Activated naive CD4-positive, alpha-beta T cell treated with anti-CD3 and anti-CD28 coated beads, Interleukin-2, amount 50 U/mL, for 72 hours (primary cell): ENCODE data around the gene SLC12A5. TPM values are rescaled to one million over a fixed set of nuclear protein-coding genes. Genes with fewer than 3 reads are reported as not detected.
"Not testable (repeated sequence)": the region's sequence is repeated elsewhere in the genome, so short reads cannot be mapped to it uniquely, and the experiment has no call there.

Experiments
- ATAC-seq, 2 donors: fragments of 150-1000 bp; cut with Tn5 transposase; 2 replicates each; pipeline ENCODE4 v1.10.0; 2021; ENCODE audit warnings: mild to moderate bottlenecking in 2 of 2, moderate library complexity in 2 of 2
- DNase-seq, 2 donors: peaks; one replicate each; pipeline ENCODE4 v3.0.0; 2021 to 2022; ENCODE audit warnings: low spot score in 2 of 2
- H3K27ac Mint-ChIP-seq, 2 donors: one replicate each; pipeline ENCODE4 v1.8.0; 2022; ENCODE audit warnings: mild to moderate bottlenecking in 2 of 2, mixed read lengths in 2 of 2
- H3K36me3 Mint-ChIP-seq, 2 donors: one replicate each; pipeline ENCODE4 v1.8.0; 2022; ENCODE audit warnings: mixed read lengths in 2 of 2
- H3K9me3 Mint-ChIP-seq, 2 donors: one replicate each; pipeline ENCODE4 v1.8.0; 2022; ENCODE audit warnings: mixed read lengths in 2 of 2
- total RNA-seq, 2 donors: library from RNA; stranded (reverse); gene quantifications; one replicate each; pipeline ENCODE4 v1.2.3, GENCODE V29; 2022

SLC12A5 gene
- total RNA-seq, 2 donors from 2014 or later = 0.34 to 0.66 TPM

DNA sequence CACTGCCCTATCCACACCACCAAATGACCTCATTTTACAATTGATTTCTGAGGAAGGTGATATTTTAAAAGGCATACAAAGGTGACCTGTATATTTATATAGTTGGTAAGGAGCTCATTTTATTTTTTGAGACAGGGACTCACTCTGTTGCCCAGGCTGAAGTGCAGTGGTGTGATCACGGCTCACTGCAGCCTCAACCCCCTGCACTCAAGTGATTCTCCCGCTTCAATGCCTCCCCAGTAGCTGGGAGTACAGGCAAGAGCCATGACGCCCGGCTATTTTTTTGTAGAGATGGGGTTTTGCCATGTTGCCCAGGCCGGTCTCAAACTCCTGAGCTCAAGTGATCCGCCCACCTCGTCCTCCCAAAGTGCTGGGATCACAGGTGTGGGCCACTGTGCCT, 47.8 kb downstream of the SLC12A5 start:
- Mint-ChIP-seq H3K9me3 (no peaks in the 10 kb centered on the region), H3K27ac (no peak overlapping the region), H3K36me3 (no peaks in the 10 kb centered on the region)
- no peak for ATAC-seq
- no peak for DNase-seq

DNA sequence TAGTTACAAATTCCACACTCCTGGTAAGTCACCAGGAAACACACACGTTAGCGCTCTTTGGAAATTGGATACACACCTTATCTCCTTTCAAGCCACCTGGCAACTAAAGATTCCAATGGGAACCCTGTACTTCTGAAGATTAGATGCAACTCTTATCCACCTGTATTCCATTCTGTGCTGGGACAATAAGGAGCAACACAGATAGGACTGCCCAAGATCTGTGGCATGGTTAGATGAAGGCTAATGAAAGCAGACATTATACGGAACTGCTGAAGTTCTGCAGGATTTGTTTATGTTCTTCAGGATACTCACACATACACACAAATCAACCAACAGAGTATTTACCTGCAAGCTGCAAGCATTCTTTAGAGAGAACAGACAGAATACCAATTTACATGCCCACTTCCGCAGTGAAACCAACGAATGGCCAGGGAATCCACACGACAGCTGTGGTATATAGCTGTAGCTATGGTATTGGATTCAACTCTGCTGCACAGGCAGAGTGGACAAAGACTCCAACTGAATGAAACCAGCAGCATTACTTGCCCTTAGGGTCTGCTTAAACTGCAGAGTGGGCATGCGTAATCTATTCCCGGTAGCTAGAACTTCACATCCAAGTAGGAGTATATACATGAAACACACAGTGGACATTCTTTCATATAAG, 48.8 kb downstream of the SLC12A5 start:
- Mint-ChIP-seq H3K36me3 (no peaks in the 10 kb centered on the region), H3K27ac (no peak overlapping the region), H3K9me3 (no peaks in the 10 kb centered on the region)
- DNase-seq = no peak
- no peak for ATAC-seq

- H3K9me3 Mint-ChIP-seq = no peaks in the 10 kb centered on the region
These were observed 49.9 kb downstream of the SLC12A5 start for GRCh38 chr20:46078954-46079353.

GRCh38 chr20:46081074-46081473, 52.1 kb downstream of the SLC12A5 start:
- no peak for DNase-seq
- Mint-ChIP-seq H3K27ac (no peak overlapping the region), H3K9me3 (no peaks in the 10 kb centered on the region), H3K36me3 (no peaks in the 10 kb centered on the region)
- ATAC-seq = no peak

More at GRCh38 chr20:46078954-46079353, 49.9 kb downstream of the SLC12A5 start:
- ATAC-seq (no peak), DNase-seq (no peak)
- Mint-ChIP-seq H3K27ac (no peak overlapping the region), H3K36me3 (no peaks in the 10 kb centered on the region)

- DNase-seq = no peak
- H3K9me3 Mint-ChIP-seq = no peaks in the 10 kb centered on the region
- ATAC-seq = no peak
- no peaks in the 10 kb centered on the region for H3K36me3 Mint-ChIP-seq
- H3K27ac Mint-ChIP-seq = no peak overlapping the region
These were observed 54.1 kb downstream of the SLC12A5 start for GRCh38 chr20:46083101-46083500.

GRCh38 chr20:46083531-46084061, 54.6 kb downstream of the SLC12A5 start:
- no peak for DNase-seq
- Mint-ChIP-seq H3K9me3 (no peaks in the 10 kb centered on the region), H3K36me3 (no peaks in the 10 kb centered on the region), H3K27ac (no peak overlapping the region)
- ATAC-seq = no peak

DNA sequence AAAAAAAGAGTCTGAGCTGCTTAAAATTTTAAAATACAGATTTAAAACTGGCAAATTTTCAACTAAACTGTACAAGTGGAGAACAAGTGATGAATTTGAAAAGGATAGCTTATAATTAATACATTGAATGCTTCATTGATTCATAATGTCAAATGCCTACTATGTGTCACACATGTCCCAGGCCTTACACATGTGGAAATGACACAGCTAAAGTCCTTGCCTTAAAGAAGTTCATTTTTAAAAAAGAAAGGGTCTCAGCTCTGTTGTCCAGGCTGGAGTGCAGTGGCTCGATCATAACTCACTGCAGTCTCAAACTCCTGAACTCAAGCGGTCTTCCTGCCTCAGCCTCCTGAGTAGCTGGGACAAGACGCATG, 55.8 kb downstream of the SLC12A5 start:
- H3K36me3 Mint-ChIP-seq = peaks cover 0 to 4% of the 10 kb centered on the region in 2 donors
- DNase-seq (no peak), ATAC-seq (no peak)
- no peaks in the 10 kb centered on the region for H3K9me3 Mint-ChIP-seq
- no peak overlapping the region for H3K27ac Mint-ChIP-seq

DNA sequence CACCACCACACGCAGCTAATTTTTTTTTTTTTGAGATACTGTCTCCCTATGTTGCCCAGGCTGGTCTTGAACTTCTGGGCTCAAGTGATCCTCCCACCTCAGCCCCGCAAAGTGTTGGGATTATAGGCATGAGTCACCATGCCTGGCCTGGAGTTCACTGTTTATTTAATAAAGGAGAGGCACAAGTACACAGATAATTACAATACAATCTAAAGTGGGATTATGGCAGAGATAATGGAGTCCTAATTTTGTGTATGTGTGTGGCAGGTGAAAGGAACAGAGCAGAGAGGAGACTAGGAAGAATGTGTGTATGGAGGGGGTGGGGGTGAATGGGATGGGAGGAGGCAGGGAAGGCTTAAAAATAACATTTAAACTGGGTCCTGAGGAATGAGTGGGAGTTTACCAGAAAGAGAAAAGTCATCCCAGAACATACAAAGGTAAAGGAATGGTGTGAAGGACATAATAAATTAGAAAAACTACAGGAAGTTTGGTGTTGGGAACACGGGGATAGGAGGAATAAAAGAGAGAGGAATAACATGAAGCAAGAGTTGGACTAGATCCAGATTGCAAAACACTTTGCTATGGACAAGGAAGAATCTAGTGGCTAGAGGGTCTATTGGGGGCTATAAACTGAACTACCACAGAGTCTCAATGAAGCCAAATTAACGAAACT, 56.3 kb downstream of the SLC12A5 start:
- peak overlapping the region in 1 of 2 donors; percentile 16 for H3K27ac Mint-ChIP-seq
- ATAC-seq = no peak
- H3K36me3 Mint-ChIP-seq = peaks cover 0 to 4% of the 10 kb centered on the region in 2 donors
- H3K9me3 Mint-ChIP-seq = no peaks in the 10 kb centered on the region
- no peak for DNase-seq

DNA sequence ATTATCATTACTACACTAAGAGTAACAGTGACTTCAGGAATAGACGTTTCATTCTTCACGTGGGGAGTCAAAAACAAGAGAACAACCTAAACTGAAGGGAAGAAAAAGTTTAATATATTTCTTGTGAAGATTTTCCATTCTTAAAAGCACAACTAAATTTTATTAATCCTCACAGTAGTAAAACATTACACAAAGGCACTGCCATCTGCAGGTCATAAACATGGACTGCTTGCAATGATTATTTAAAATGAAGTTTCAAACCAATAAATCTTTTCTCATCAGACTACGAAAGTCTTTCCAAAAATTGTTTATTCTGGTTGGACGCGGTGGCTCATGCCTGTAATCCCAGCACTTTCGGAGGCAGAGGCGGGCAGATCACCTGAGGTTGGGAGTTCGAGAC, 58.1 kb downstream of the SLC12A5 start:
- H3K27ac Mint-ChIP-seq = no peak overlapping the region
- H3K36me3 Mint-ChIP-seq = peaks cover 0 to 4% of the 10 kb centered on the region in 2 donors
- DNase-seq (no peak), ATAC-seq (no peak)
- no peaks in the 10 kb centered on the region for H3K9me3 Mint-ChIP-seq

GRCh38 chr20:46088409-46089166, 59.6 kb downstream of the SLC12A5 start:
- DNase-seq (no peak), ATAC-seq (no peak)
- no peaks in the 10 kb centered on the region for H3K9me3 Mint-ChIP-seq

GRCh38 chr20:46089167-46089416, 60.1 kb downstream of the SLC12A5 start:
- peak overlapping the region; percentile 92 to 93 for H3K27ac Mint-ChIP-seq
- ATAC-seq = peak; percentile 47 to 66
- no peaks in the 10 kb centered on the region for H3K9me3 Mint-ChIP-seq
- no peak for DNase-seq
- H3K36me3 Mint-ChIP-seq = peaks cover 0 to 4% of the 10 kb centered on the region in 2 donors

More at GRCh38 chr20:46088409-46089166, 59.6 kb downstream of the SLC12A5 start:
- H3K36me3 Mint-ChIP-seq = peaks cover 0 to 4% of the 10 kb centered on the region in 2 donors
- peak overlapping the region; percentile 92 to 93 for H3K27ac Mint-ChIP-seq

- peak; percentile 86 to 89 for ATAC-seq
- peak; percentile 91 to 94 for DNase-seq
- Mint-ChIP-seq H3K27ac (peak within 1 kb of the TSS; percentile 93 to 94), H3K36me3 (peaks cover 0 to 4% of the 10 kb centered on the region in 2 donors), H3K9me3 (no peaks in the 10 kb centered on the region)
These were observed 60.7 kb downstream of the SLC12A5 start, which contains the start of gene NCOA5 for GRCh38 chr20:46089417-46090388. TSS of gene NCOA5 (minus strand) at chr20:46089962. CDS start at chr20:46079424, 10,538 bp downstream.

GRCh38 chr20:46091622-46092535, 62.9 kb downstream of the SLC12A5 start:
- ATAC-seq, H3K9me3 Mint-ChIP-seq, DNase-seq, H3K36me3 Mint-ChIP-seq, H3K27ac Mint-ChIP-seq: not testable (repeated sequence)

DNA sequence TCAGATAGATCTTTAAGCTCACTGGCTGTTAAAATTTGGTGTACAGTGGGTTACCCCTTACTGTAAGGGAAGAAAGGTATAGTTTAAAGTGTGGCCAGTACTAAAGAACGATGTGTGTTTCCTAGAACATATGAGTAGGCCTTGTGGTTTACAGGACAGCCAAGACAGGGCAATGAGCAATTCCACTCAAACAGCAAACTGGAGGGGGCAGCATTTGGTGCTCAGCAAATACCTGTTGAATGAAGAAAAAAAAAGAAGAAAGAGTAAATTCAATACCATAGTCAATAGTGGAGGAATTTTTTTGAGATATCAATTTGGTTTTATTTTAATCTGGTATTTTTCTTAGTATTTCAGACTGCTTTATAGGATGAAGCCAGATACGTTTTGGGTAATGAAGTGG, 64.5 kb downstream of the SLC12A5 start:
- no peak for DNase-seq
- ATAC-seq = no peak
- Mint-ChIP-seq H3K27ac (no peak overlapping the region), H3K9me3 (no peaks in the 10 kb centered on the region), H3K36me3 (peaks cover 0 to 4% of the 10 kb centered on the region in 2 donors)

DNA sequence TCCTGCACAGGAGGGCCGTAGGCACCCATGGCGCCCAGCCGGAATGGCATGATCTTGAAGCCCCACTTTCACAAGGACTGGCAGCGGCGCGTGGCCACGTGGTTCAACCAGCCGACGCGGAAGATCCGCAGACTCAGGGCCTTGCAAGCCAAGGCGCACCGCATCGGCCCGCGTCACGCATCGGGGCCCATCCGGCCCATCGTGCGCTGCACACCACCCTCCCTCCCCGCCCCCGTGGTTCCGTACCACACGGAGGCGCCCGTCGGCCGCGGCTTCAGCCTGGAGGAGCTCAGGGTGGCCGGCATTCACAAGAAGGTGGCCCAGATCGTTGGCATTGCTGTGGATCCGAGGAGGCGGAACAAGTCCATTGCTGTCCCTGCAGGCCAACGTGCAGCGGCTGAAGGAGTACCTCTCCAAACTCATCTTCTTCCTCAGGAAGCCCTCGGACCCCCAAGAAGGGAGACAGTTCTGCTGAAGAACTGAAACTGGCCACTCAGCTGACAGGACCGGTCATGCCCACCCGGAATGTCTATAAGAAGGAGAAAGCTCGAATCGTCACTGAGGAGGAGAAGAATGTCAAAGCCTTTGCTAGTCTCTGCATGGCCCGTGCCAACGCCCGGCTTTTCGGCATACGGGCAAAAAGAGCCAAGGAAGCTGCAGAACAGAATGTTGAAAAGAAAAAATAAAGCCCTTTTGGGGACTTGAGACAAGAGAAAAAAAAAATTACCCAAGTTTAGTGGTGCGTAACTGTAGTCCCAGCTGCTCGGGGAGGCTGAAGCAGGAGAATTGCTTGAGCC, 70.7 kb downstream of the SLC12A5 start:
- Mint-ChIP-seq H3K27ac (no peak overlapping the region), H3K9me3 (no peaks in the 10 kb centered on the region), H3K36me3 (no peaks in the 10 kb centered on the region)
- no peak for DNase-seq
- ATAC-seq = no peak
